ENCODE measurements around the gene HADH.
A peak's percentile ranks its signal among the peaks of the same experiment; 100 is the strongest.
"Not testable (repeated sequence)": the region's sequence is repeated elsewhere in the genome, so short reads cannot be mapped to it uniquely, and the experiment has no call there.

HADH gene

GRCh38 chr4:108034565-108034964, 44.9 kb downstream of the HADH start:
- Mint-ChIP-seq H3K4me1 (ENCODE audit: low read depth) (peaks cover 85% of the 10 kb centered on the region), H3K4me3 (peak overlapping the region; percentile 67), H3K36me3 (ENCODE audit: low read depth) (peaks cover 57% of the 10 kb centered on the region), H3K9me3 (no peaks in the 10 kb centered on the region), H3K27ac (peak overlapping the region; percentile 76), H3K27me3 (no peaks in the 10 kb centered on the region)

GRCh38 chr4:108035691-108036090, 46.0 kb downstream of the HADH start:
- Mint-ChIP-seq H3K4me3 (peak overlapping the region; percentile 71), H3K27me3 (no peaks in the 10 kb centered on the region), H3K4me1 (ENCODE audit: low read depth) (peaks cover 74% of the 10 kb centered on the region), H3K36me3 (ENCODE audit: low read depth) (peaks cover 48% of the 10 kb centered on the region), H3K27ac (peak overlapping the region; percentile 96), H3K9me3 (no peaks in the 10 kb centered on the region)

GRCh38 chr4:108036213-108036612, 46.5 kb downstream of the HADH start:
- H3K27ac Mint-ChIP-seq, result peak overlapping the region; percentile 96
- H3K9me3 Mint-ChIP-seq, result no peaks in the 10 kb centered on the region
- H3K4me1 Mint-ChIP-seq (ENCODE audit: low read depth), result peaks cover 69% of the 10 kb centered on the region
- peaks cover 43% of the 10 kb centered on the region for H3K36me3 Mint-ChIP-seq (ENCODE audit: low read depth)
- peak overlapping the region; percentile 71 for H3K4me3 Mint-ChIP-seq
- no peaks in the 10 kb centered on the region for H3K27me3 Mint-ChIP-seq

DNA sequence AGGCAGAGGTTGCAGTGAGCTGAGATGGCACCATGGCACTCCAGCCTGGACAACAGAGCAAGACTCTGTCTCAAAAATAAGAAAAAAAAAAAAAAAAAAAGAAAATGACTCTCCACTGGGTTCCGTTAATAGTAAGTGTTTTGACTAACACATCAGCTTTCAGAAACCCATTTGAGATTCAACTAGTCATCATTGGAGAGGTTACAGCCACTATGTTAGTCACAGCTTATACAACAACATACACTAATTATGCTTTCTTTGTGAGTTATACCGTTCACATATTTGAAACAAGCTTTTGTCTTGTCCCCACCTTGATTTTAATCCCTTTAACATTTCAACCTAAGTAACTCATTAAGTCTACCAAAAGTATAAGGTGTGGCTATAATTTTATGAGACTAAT, 48.2 kb downstream of the HADH start:
- Mint-ChIP-seq H3K36me3 (ENCODE audit: low read depth) (peaks cover 32% of the 10 kb centered on the region), H3K4me3 (no peak overlapping the region), H3K4me1 (ENCODE audit: low read depth) (peaks cover 57% of the 10 kb centered on the region), H3K27me3 (no peaks in the 10 kb centered on the region), H3K27ac (peak overlapping the region; percentile 96), H3K9me3 (no peaks in the 10 kb centered on the region)

- H3K27ac Mint-ChIP-seq, result peak overlapping the region; percentile 85
- peaks cover 46% of the 10 kb centered on the region for H3K4me1 Mint-ChIP-seq (ENCODE audit: low read depth)
- H3K4me3 Mint-ChIP-seq, result no peak overlapping the region
- no peaks in the 10 kb centered on the region for H3K27me3 Mint-ChIP-seq
- peaks cover 28% of the 10 kb centered on the region for H3K36me3 Mint-ChIP-seq (ENCODE audit: low read depth)
- H3K9me3 Mint-ChIP-seq, result no peaks in the 10 kb centered on the region
Measured at GRCh38 chr4:108042927-108043326, 53.2 kb downstream of the HADH start.

DNA sequence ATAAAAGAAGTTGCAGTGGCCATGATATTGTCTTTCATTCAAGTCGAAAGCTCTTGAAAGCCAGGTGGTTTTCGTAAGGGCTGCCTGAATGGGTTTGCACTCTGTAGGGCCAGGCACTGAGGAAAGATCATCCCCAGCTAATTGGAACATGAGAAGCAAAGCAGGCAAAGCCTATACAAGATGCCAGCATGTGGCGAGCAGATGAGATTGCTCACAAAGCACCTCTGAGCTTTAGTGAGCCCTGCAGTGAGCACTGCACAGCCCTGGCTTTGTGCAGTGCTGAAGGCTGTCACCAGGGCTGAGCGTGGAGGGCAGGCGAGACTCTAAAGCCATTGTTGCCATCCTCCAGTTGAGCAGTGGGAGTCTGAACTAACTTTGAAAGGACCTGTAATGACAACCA, 53.8 kb downstream of the HADH start:
- Mint-ChIP-seq H3K4me1 (ENCODE audit: low read depth) (peaks cover 44% of the 10 kb centered on the region), H3K9me3 (no peaks in the 10 kb centered on the region), H3K36me3 (ENCODE audit: low read depth) (peaks cover 33% of the 10 kb centered on the region), H3K4me3 (no peak overlapping the region), H3K27me3 (no peaks in the 10 kb centered on the region), H3K27ac (peak overlapping the region; percentile 85)

- Mint-ChIP-seq H3K27ac (peak overlapping the region; percentile 92), H3K9me3 (no peaks in the 10 kb centered on the region), H3K4me1 (ENCODE audit: low read depth) (peaks cover 59% of the 10 kb centered on the region), H3K36me3 (ENCODE audit: low read depth) (peaks cover 47% of the 10 kb centered on the region), H3K4me3 (peak overlapping the region; percentile 20), H3K27me3 (no peaks in the 10 kb centered on the region)
Measured at GRCh38 chr4:108044951-108045686, 55.4 kb downstream of the HADH start.

DNA sequence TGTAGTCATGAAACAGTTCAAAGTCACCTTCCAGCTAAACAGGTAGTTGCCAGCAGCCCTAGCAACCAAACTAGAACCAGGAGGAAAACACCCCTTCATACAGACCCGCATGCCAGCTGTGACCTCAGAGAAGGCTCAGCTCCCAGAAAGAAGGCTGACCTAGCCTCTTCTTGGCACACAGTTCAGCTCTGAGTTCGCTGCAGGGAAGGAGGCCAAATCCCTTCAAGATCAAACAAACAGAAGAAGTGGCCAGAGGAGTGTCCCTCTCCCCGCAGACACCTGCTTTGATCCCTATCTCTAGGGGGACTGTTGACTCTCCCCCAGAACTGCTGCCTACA, 56.0 kb downstream of the HADH start:
- H3K4me3 Mint-ChIP-seq, result peak overlapping the region; percentile 20
- H3K27ac Mint-ChIP-seq, result peak overlapping the region; percentile 92
- H3K9me3 Mint-ChIP-seq, result no peaks in the 10 kb centered on the region
- H3K4me1 Mint-ChIP-seq (ENCODE audit: low read depth), result peaks cover 64% of the 10 kb centered on the region
- no peaks in the 10 kb centered on the region for H3K27me3 Mint-ChIP-seq
- H3K36me3 Mint-ChIP-seq (ENCODE audit: low read depth), result peaks cover 48% of the 10 kb centered on the region

DNA sequence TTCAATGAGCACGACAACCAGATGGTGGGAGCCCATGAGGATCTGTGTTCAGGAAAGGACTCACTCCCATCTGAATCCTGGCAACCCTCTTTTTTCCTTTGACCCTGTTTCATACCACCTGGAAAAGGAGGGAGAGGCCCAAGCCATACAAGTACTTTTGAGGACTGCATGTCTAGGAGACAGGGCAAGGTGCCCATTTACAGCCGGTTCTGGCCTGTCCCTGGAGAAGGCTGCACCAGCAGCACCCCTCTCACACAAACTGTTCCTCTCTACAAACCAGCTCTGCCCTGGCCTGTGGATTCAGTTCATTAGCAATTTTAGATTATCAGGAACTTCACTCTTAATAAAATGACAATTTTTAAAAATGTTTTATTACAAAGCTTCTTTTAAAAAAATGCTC, 57.5 kb downstream of the HADH start:
- H3K4me3 Mint-ChIP-seq, result no peak overlapping the region
- H3K27ac Mint-ChIP-seq, result no peak overlapping the region
- no peaks in the 10 kb centered on the region for H3K9me3 Mint-ChIP-seq
- H3K4me1 Mint-ChIP-seq (ENCODE audit: low read depth), result peaks cover 79% of the 10 kb centered on the region
- peaks cover 49% of the 10 kb centered on the region for H3K36me3 Mint-ChIP-seq (ENCODE audit: low read depth)
- no peaks in the 10 kb centered on the region for H3K27me3 Mint-ChIP-seq

- Mint-ChIP-seq H3K27ac (peak overlapping the region; percentile 99), H3K4me1 (ENCODE audit: low read depth) (peaks cover 87% of the 10 kb centered on the region), H3K36me3 (ENCODE audit: low read depth) (peaks cover 52% of the 10 kb centered on the region), H3K27me3 (no peaks in the 10 kb centered on the region), H3K9me3 (no peaks in the 10 kb centered on the region), H3K4me3 (no peak overlapping the region)
Measured at GRCh38 chr4:108048157-108048556, 58.5 kb downstream of the HADH start.

- peaks cover 52% of the 10 kb centered on the region for H3K36me3 Mint-ChIP-seq (ENCODE audit: low read depth)
- H3K9me3 Mint-ChIP-seq, result no peaks in the 10 kb centered on the region
- H3K4me1 Mint-ChIP-seq (ENCODE audit: low read depth), result peaks cover 87% of the 10 kb centered on the region
- peak overlapping the region; percentile 99 for H3K27ac Mint-ChIP-seq
- H3K27me3 Mint-ChIP-seq, result no peaks in the 10 kb centered on the region
- peak overlapping the region; percentile 87 for H3K4me3 Mint-ChIP-seq
Measured at GRCh38 chr4:108048997-108049396, 59.3 kb downstream of the HADH start.

DNA sequence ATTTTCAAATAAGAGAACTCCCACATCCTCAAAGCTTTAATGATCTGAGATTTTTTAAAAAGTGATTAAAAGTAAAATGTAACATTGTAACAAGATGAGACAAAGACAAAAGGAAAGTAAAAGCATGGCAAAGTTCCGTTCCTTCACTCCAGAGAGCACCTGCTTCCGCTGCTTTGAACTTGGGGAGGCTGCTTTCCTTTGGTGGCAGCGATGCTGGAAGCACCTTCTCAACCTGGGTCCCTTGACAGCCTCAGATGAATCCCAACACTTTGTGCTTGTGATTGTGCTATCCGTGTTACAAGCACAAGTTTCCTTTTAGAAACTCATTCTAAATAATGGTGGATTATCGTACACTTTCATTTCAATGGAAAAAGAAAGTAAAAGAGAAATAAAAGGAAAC, 59.7 kb downstream of the HADH start:
- no peaks in the 10 kb centered on the region for H3K9me3 Mint-ChIP-seq
- peak overlapping the region; percentile 99 for H3K27ac Mint-ChIP-seq
- no peaks in the 10 kb centered on the region for H3K27me3 Mint-ChIP-seq
- H3K36me3 Mint-ChIP-seq (ENCODE audit: low read depth), result peaks cover 52% of the 10 kb centered on the region
- peak overlapping the region; percentile 87 for H3K4me3 Mint-ChIP-seq
- peaks cover 87% of the 10 kb centered on the region for H3K4me1 Mint-ChIP-seq (ENCODE audit: low read depth)

- H3K9me3 Mint-ChIP-seq, H3K27me3 Mint-ChIP-seq: not testable (repeated sequence)
- Mint-ChIP-seq H3K4me3 (peak overlapping the region; percentile 87), H3K27ac (peak overlapping the region; percentile 99), H3K36me3 (ENCODE audit: low read depth) (peaks cover 46% of the 10 kb centered on the region), H3K4me1 (ENCODE audit: low read depth) (peaks cover 87% of the 10 kb centered on the region)
Measured at GRCh38 chr4:108050166-108051111, 60.8 kb downstream of the HADH start.

- Mint-ChIP-seq H3K27ac (peak overlapping the region; percentile 99), H3K4me3 (no peak overlapping the region), H3K27me3 (no peaks in the 10 kb centered on the region), H3K36me3 (ENCODE audit: low read depth) (peaks cover 37% of the 10 kb centered on the region), H3K4me1 (ENCODE audit: low read depth) (peaks cover 87% of the 10 kb centered on the region), H3K9me3 (no peaks in the 10 kb centered on the region)
Measured at GRCh38 chr4:108051343-108051742, 61.7 kb downstream of the HADH start.

DNA sequence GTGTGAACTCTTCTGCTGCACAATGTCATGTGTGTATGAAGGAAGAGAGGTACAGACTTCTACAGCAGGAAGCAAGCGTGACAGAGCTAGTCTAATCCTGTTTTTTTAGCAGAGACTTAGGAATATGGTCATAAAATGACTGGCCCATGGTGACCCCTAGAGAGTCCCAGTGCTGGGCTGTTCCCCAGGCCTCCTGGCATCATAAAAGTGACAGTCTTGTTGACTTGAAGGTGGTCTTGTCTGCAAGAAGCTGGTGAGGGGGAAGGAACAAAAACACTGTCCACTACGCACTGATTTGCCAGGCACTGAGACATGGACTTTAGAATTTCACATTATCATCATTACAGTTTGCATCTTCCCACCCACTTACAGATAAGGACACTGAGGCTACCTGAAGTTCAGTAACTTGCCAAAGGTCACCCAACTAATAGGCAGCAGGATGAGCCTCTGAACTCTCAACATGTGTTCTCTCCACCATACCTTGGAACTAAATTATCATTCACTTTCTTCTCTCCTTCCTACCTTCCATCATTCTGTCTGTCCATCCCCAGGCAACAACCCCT, 63.0 kb downstream of the HADH start:
- no peaks in the 10 kb centered on the region for H3K27me3 Mint-ChIP-seq
- no peak overlapping the region for H3K4me3 Mint-ChIP-seq
- H3K36me3 Mint-ChIP-seq (ENCODE audit: low read depth), result peaks cover 29% of the 10 kb centered on the region
- no peaks in the 10 kb centered on the region for H3K9me3 Mint-ChIP-seq
- peaks cover 92% of the 10 kb centered on the region for H3K4me1 Mint-ChIP-seq (ENCODE audit: low read depth)
- peak overlapping the region; percentile 81 for H3K27ac Mint-ChIP-seq
